H1 (cell line): ENCODE data around the gene PBX3. TPM values are rescaled to one million over a fixed set of nuclear protein-coding genes. Genes with fewer than 3 reads are reported as not detected.
A peak's percentile ranks its signal among the peaks of the same experiment; 100 is the strongest.

Experiments
- CTCF ChIA-PET: fragments of 300-600 bp; sonication (Branson Sonifier 250); formaldehyde crosslinking; loops from one replicate; lab custom pipeline; 2021; ENCODE audit not compliant: partially characterized antibody; lab: Charles Lee
- POLR2A ChIA-PET: fragments of 300-600 bp; sonication (Branson Sonifier 250); formaldehyde crosslinking; loops from one replicate; lab custom pipeline; 2021; ENCODE audit warnings: inconsistent platforms; ENCODE audit not compliant: partially characterized antibody; lab: Charles Lee
- DNase-seq, 2 experiments: peaks; one replicate each; pipeline versions ENCODE4 v3.0.0 to v3.0.0-alpha.2; 2010 to 2022; ENCODE audit warnings: low spot score in 2 of 2, low read depth in 1 of 2, mixed read lengths in 1 of 2
- FAIRE-seq: peaks from 2 replicates; lab custom pipeline; 2011; peaks lifted over from hg19 to GRCh38; lab: Jason Lieb, UNC
- H2AFZ ChIP-seq: 2 replicates; pipeline ENCODE4 v1.8.1; 2012; ENCODE audit warnings: low read length, inconsistent platforms
- H2AK5ac ChIP-seq: 2 replicates; pipeline ENCODE4 v1.6.1; 2013; ENCODE audit warnings: low read depth, low read length
- H2BK120ac ChIP-seq: replicated peaks from 2 replicates; pipeline ENCODE3; 2013; ENCODE audit warnings: low read depth, low read length, inconsistent platforms
- H2BK12ac ChIP-seq: 2 replicates; pipeline ENCODE4 v1.6.1; 2013; ENCODE audit warnings: low read depth, low read length
- H2BK15ac ChIP-seq: 2 replicates; pipeline ENCODE4 v1.6.1; 2013; ENCODE audit warnings: low read length
- H2BK20ac ChIP-seq: 2 replicates; pipeline ENCODE4 v1.6.1; 2013; ENCODE audit warnings: low read length
- H2BK5ac ChIP-seq: 2 replicates; pipeline ENCODE4 v1.6.1; 2013; ENCODE audit warnings: low read depth, low read length
- H3K14ac ChIP-seq: 2 replicates; pipeline ENCODE4 v1.6.1; 2013; ENCODE audit warnings: inconsistent platforms; ENCODE audit not compliant: insufficient read length
- H3K18ac ChIP-seq: 2 replicates; pipeline ENCODE4 v1.6.1; 2013; ENCODE audit warnings: low read length; ENCODE audit errors: extremely low read depth
- H3K23ac ChIP-seq: 2 replicates; pipeline ENCODE4 v1.6.1; 2013; ENCODE audit warnings: inconsistent platforms; ENCODE audit not compliant: insufficient read length
- H3K23me2 ChIP-seq: 2 replicates; pipeline ENCODE4 v1.6.1; 2013; ENCODE audit warnings: low read depth, low read length
- H3K27ac ChIP-seq: 2 replicates; pipeline ENCODE4 v1.6.1; 2011; ENCODE audit warnings: low read depth, low read length, inconsistent platforms
- H3K27me3 ChIP-seq, 4 experiments: replicated peaks in 1 of 4; 1 replicate in 1 of 4; 2 replicates in 3 of 4; pipeline versions ENCODE4 v1.6.1 to v1.8.1; 2011 to 2013; ENCODE audit warnings: low read length in 3 of 4, mild to moderate bottlenecking in 3 of 4, inconsistent platforms in 2 of 4, mixed read lengths in 2 of 4, moderate library complexity in 1 of 4; ENCODE audit not compliant: control insufficient read depth in 3 of 4, insufficient read depth in 3 of 4; ENCODE audit errors: extremely low read depth in 1 of 4
- H3K36me3 ChIP-seq, 4 experiments: 2 replicates each; pipeline versions ENCODE4 v1.6.1 to v1.8.1; 2011 to 2013; ENCODE audit warnings: mild to moderate bottlenecking in 4 of 4, low read length in 3 of 4, moderate library complexity in 2 of 4, control low read depth in 1 of 4, inconsistent platforms in 1 of 4; ENCODE audit not compliant: insufficient read depth in 4 of 4, control insufficient read depth in 2 of 4
- H3K4ac ChIP-seq: replicated peaks from 2 replicates; pipeline ENCODE3; 2013; ENCODE audit warnings: low read length, low read depth, mixed read lengths, inconsistent platforms; ENCODE audit not compliant: insufficient read length
- H3K4me1 ChIP-seq, 4 experiments: replicated peaks in 1 of 4; 1 replicate in 1 of 4; 2 replicates in 3 of 4; pipeline versions ENCODE4 v1.6.1 to v1.8.1; 2011 to 2013; ENCODE audit warnings: low read length in 3 of 4, inconsistent platforms in 2 of 4, mixed read lengths in 1 of 4; ENCODE audit not compliant: insufficient read depth in 4 of 4, control insufficient read depth in 3 of 4
- H3K4me2 ChIP-seq, 2 experiments: 2 replicates each; pipeline versions ENCODE4 v1.6.1 to v1.8.1; 2011 to 2013; ENCODE audit warnings: low read depth in 2 of 2, low read length in 2 of 2, control low read depth in 1 of 2, inconsistent platforms in 1 of 2, mild to moderate bottlenecking in 1 of 2; ENCODE audit not compliant: insufficient read depth in 1 of 2
- H3K4me3 ChIP-seq, 4 experiments: fragments of 200-600, 300-600 bp in 1 of 4; sonication (generic), shearing (Covaris generic), sonication (Bioruptor Twin) in 1 of 4; 2 replicates each; pipeline versions ENCODE4 v1.5.1 to v1.8.1; 2011 to 2016; ENCODE audit warnings: low read length in 4 of 4, low read depth in 3 of 4, control low read depth in 2 of 4, inconsistent platforms in 2 of 4, mild to moderate bottlenecking in 2 of 4, mixed read lengths in 1 of 4, moderate library complexity in 1 of 4; ENCODE audit not compliant: insufficient read depth in 2 of 4; ENCODE audit errors: extremely low read depth in 1 of 4
- H3K56ac ChIP-seq: replicated peaks from 2 replicates; pipeline ENCODE3; 2013; ENCODE audit warnings: low read depth, mild to moderate bottlenecking, mixed read lengths, low read length, inconsistent platforms; ENCODE audit not compliant: insufficient read length
- H3K79me1 ChIP-seq: 2 replicates; pipeline ENCODE4 v1.6.1; 2013; ENCODE audit warnings: low read depth, low read length, control low read depth
- H3K79me2 ChIP-seq, 2 experiments: 2 replicates each; pipeline versions ENCODE4 v1.6.1 to v1.8.1; 2012 to 2013; ENCODE audit warnings: low read length in 2 of 2, mild to moderate bottlenecking in 2 of 2, inconsistent platforms in 1 of 2; ENCODE audit not compliant: insufficient read depth in 2 of 2, control insufficient read depth in 1 of 2
- H3K9ac ChIP-seq, 4 experiments: replicated peaks in 1 of 4; 1 replicate in 1 of 4; 2 replicates in 3 of 4; pipeline versions ENCODE4 v1.6.1 to v1.8.1; 2011 to 2013; ENCODE audit warnings: low read depth in 3 of 4, low read length in 3 of 4, control low read depth in 2 of 4, mild to moderate bottlenecking in 2 of 4, moderate library complexity in 2 of 4, inconsistent platforms in 1 of 4; ENCODE audit errors: extremely low read depth in 1 of 4
- H3K9me3 ChIP-seq, 2 experiments: 2 replicates each; pipeline versions ENCODE4 v1.6.1 to v1.8.1; 2012 to 2013; ENCODE audit warnings: mild to moderate bottlenecking in 2 of 2, moderate library complexity in 2 of 2, control low read depth in 1 of 2, inconsistent platforms in 1 of 2, low read depth in 1 of 2, low read length in 1 of 2, mixed read lengths in 1 of 2; ENCODE audit not compliant: insufficient read depth in 2 of 2
- H4K20me1 ChIP-seq, 2 experiments: replicated peaks in 1 of 2; 2 replicates each; pipeline versions ENCODE3 to v1.8.1; 2011 to 2013; ENCODE audit warnings: inconsistent platforms in 2 of 2, low read length in 2 of 2, mild to moderate bottlenecking in 1 of 2; ENCODE audit not compliant: insufficient read depth in 2 of 2, control insufficient read depth in 1 of 2
- H4K5ac ChIP-seq: 2 replicates; pipeline ENCODE4 v1.6.1; 2013; ENCODE audit warnings: low read length, low read depth, mixed read lengths, inconsistent platforms; ENCODE audit not compliant: insufficient read length
- H4K8ac ChIP-seq: 2 replicates; pipeline ENCODE4 v1.8.0; 2013; ENCODE audit warnings: mild to moderate bottlenecking, moderate library complexity, low read length, inconsistent platforms; ENCODE audit not compliant: insufficient read depth; ENCODE audit errors: extremely low read depth
- H4K91ac ChIP-seq: replicated peaks from 2 replicates; pipeline ENCODE3; 2013; ENCODE audit warnings: low read length, mixed read lengths, inconsistent platforms; ENCODE audit not compliant: insufficient read length
- ASH2L ChIP-seq: fragments of 200-600, 300-600 bp; sonication (generic); IDR thresholded peaks from one replicate; pipeline ENCODE4 v1.7.1; 2017; ENCODE audit warnings: low read length
- POLR2AphosphoS5 ChIP-seq: IDR thresholded peaks from 2 replicates; pipeline ENCODE4 v1.6.1; 2011; ENCODE audit warnings: low read depth, low read length
- WGBS, 2 experiments: shearing (Covaris generic) in 1 of 2; methylation state at CpG; one replicate each; pipeline versions ENCODE4 v1.1.6 to v1.1.7; 2013 to 2015; ENCODE audit warnings: low lambda C conversion rate in 2 of 2, mixed read lengths in 2 of 2, inconsistent platforms in 1 of 2, low coverage in 1 of 2, missing lambda C conversion rate in 1 of 2; ENCODE audit not compliant: insufficient replicate concordance in 2 of 2, insufficient coverage in 1 of 2, insufficient read length in 1 of 2; ENCODE audit errors: extremely low coverage in 1 of 2, missing lambda C conversion rate in 1 of 2; 5-methylcytosine and 5-hydroxymethylcytosine counted together
- polyA plus RNA-seq, 7 experiments: library from polyadenylated mRNA; depleted of rRNA in 3 of 7; stranded (reverse) in 5 of 7; unstranded in 2 of 7; fragments of >200 nt in 5 of 7; fragments of 200-250 nt in 2 of 7; gene quantifications; 1 replicate in 5 of 7; 2 replicates in 1 of 7; 4 replicates in 1 of 7; pipeline versions ENCODE4 v1.2.1 to v1.2.3, GENCODE V29; 2011 to 2013; ENCODE audit warnings: missing spikeins in 2 of 7, mixed read lengths in 2 of 7
- total RNA-seq: library from RNA; stranded (reverse); fragmentation: NEBNext Ultra II Directional; extraction: Animal tissue kit (Norgen Biotek cat#: 25700); gene quantifications from 2 replicates; pipeline ENCODE4 v1.2.1, GENCODE V29; 2021

PBX3 gene
- total and polyA plus RNA-seq, 2 of the 8 experiments (the other 6 are each of a cell fraction or from before 2014, with no cell fraction given) = 22.7 to 44.3 TPM

GRCh38 chr9:125701351-125701750, 45.8 kb upstream of the PBX3 start:
- Histone ChIP-seq H3K4me2 (peak overlapping the region; percentile 16 to 39; a peak in 3 of 4 replicates), H3K18ac (no peak overlapping the region), H3K27me3 (peaks cover 0 to 2% (median 0%) of the 10 kb centered on the region in 4 experiments; a peak in 1 of 7 replicates), H3K14ac (no peak overlapping the region), H2BK5ac (no peak overlapping the region), H3K36me3 (no peaks in the 10 kb centered on the region), H3K4me3 (peak overlapping the region in 1 of 4 experiments; percentile 42; a peak in 2 of 8 replicates), H3K23ac (no peak overlapping the region), H4K5ac (no peak overlapping the region), H3K23me2 (0 out of 2 replicates have a peak, but pooled peaks cover 2% of the 10 kb centered on the region), H2BK120ac (no peak overlapping the region), H3K79me1 (peaks cover 8% of the 10 kb centered on the region; the same call in 1 of the 2 replicates), H3K27ac (no peak overlapping the region), H2BK12ac (no peak overlapping the region), H2AK5ac (no peak overlapping the region), H3K4ac (no peak overlapping the region), H4K8ac (no peak overlapping the region), H2BK15ac (no peak overlapping the region), H3K56ac (no peak overlapping the region), H3K79me2 (peaks cover 16 to 86% of the 10 kb centered on the region in 2 experiments), H2AFZ (no peak overlapping the region), H4K20me1 (no peaks in the 10 kb centered on the region), H2BK20ac (no peak overlapping the region), H3K4me1 (peaks cover 0 to 12% (median 6%) of the 10 kb centered on the region in 4 experiments; a peak in 5 of 7 replicates), H3K9me3 (no peaks in the 10 kb centered on the region), H3K9ac (no peak overlapping the region), H4K91ac (no peak overlapping the region)
- POLR2A ChIA-PET = no interaction called here
- peak; percentile 50 for FAIRE-seq
- TF ChIP-seq POLR2AphosphoS5 (no peak), ASH2L (peak; percentile 26)
- WGBS, 2 experiments = 16% methylated on average over 6 of the region's 6 CpGs; no CpG with 5 or more reads in 1 of the 2 experiments
- CTCF ChIA-PET = no interaction called here
- DNase-seq = no peak
